Measurements from ENCODE around the gene RPL18A. TPM values are rescaled to one million over a fixed set of nuclear protein-coding genes. Genes with fewer than 3 reads are reported as not detected.
A peak's percentile ranks its signal among the peaks of the same experiment; 100 is the strongest.

Gene RPL18A
- total and polyA plus RNA-seq, 2 of the 13 experiments (the other 11 are each of a cell fraction or from before 2014, with no cell fraction given), result 1,471 to 2,004 TPM

DNA sequence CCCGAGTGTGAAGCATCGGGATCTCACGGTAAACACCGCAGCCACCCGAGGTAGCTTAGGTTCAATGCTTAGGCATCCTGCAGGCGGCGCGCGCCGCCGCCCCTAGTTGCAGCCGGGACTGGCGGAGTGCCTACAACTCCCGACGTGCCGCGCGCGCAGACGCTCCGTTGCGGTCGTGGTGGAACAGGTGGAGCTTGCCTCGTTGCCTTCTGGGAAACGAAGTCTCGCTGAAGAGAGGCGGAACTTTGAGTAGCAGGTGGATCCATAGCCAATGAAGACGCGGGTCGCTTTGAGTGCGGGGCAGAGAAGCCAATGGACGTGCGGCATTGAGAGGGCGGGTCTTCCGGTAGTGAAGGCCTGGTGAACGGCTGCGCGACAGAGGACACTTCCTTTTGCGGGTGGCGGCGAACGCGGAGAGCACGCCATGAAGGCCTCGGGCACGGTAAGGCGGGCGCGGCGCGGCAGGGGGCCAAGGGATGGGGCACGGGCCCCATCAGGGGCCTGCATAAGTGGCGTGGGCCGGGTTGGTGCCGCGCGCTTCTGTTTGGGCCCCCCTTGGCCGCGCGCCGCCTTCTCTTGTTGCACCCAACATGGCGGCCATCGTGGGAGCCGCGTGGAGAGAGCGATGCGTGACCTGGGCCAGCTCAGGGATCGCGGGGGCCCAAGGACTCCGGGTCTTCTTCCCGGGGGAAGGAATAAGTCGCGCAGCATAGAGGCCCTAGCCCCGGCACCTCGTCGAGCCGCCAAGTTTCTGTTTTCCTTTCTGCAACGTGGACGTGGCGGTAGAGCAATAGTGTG lies at the start of gene RPL18A (continued):
- TF ChIP-seq POGK (CRISPR knock-in tag; conservative IDR thresholded peaks at IDR 0.05), result peak; percentile 39; the same call in 1 of the 2 replicates
- TF ChIP-seq, protein P1, sequence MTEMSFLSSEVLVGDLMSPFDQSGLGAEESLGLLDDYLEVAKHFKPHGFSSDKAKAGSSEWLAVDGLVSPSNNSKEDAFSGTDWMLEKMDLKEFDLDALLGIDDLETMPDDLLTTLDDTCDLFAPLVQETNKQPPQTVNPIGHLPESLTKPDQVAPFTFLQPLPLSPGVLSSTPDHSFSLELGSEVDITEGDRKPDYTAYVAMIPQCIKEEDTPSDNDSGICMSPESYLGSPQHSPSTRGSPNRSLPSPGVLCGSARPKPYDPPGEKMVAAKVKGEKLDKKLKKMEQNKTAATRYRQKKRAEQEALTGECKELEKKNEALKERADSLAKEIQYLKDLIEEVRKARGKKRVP (CRISPR knock-in tag; IDR thresholded peaks at IDR 0.05), result 0 out of 4 replicates have a peak, but pooled peaks of 1 of the 2 experiments have one; percentile 33
- 0 out of 2 replicates have a peak, but pooled peaks have one; percentile 13 for TF ChIP-seq ZBTB4 (CRISPR knock-in tag; IDR thresholded peaks at IDR 0.05; ENCODE audit: borderline replicate concordance)
- TF ChIP-seq, protein P2, sequence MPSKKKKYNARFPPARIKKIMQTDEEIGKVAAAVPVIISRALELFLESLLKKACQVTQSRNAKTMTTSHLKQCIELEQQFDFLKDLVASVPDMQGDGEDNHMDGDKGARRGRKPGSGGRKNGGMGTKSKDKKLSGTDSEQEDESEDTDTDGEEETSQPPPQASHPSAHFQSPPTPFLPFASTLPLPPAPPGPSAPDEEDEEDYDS (CRISPR knock-in tag; IDR thresholded peaks at IDR 0.05), result peak; percentile 98
- peak; percentile 82; the same call in 1 of the 2 replicates for TF ChIP-seq KLF6 (CRISPR knock-in tag; IDR thresholded peaks at IDR 0.05)
- no peak for TF ChIP-seq HNRNPK (IDR thresholded peaks at IDR 0.05; ENCODE audit: low read depth, low read length, poor library complexity, severe bottlenecking)
- peak; percentile 89 for TF ChIP-seq IRF2 (CRISPR knock-in tag; IDR thresholded peaks at IDR 0.05)
- no peak for TF ChIP-seq ZNF710 (CRISPR knock-in tag; IDR thresholded peaks at IDR 0.05; ENCODE audit: borderline replicate concordance)
- TF ChIP-seq, protein P3, sequence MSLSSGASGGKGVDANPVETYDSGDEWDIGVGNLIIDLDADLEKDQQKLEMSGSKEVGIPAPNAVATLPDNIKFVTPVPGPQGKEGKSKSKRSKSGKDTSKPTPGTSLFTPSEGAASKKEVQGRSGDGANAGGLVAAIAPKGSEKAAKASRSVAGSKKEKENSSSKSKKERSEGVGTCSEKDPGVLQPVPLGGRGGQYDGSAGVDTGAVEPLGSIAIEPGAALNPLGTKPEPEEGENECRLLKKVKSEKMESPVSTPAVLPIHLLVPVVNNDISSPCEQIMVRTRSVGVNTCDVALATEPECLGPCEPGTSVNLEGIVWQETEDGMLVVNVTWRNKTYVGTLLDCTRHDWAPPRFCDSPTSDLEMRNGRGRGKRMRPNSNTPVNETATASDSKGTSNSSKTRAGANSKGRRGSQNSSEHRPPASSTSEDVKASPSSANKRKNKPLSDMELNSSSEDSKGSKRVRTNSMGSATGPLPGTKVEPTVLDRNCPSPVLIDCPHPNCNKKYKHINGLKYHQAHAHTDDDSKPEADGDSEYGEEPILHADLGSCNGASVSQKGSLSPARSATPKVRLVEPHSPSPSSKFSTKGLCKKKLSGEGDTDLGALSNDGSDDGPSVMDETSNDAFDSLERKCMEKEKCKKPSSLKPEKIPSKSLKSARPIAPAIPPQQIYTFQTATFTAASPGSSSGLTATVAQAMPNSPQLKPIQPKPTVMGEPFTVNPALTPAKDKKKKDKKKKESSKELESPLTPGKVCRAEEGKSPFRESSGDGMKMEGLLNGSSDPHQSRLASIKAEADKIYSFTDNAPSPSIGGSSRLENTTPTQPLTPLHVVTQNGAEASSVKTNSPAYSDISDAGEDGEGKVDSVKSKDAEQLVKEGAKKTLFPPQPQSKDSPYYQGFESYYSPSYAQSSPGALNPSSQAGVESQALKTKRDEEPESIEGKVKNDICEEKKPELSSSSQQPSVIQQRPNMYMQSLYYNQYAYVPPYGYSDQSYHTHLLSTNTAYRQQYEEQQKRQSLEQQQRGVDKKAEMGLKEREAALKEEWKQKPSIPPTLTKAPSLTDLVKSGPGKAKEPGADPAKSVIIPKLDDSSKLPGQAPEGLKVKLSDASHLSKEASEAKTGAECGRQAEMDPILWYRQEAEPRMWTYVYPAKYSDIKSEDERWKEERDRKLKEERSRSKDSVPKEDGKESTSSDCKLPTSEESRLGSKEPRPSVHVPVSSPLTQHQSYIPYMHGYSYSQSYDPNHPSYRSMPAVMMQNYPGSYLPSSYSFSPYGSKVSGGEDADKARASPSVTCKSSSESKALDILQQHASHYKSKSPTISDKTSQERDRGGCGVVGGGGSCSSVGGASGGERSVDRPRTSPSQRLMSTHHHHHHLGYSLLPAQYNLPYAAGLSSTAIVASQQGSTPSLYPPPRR (CRISPR knock-in tag; IDR thresholded peaks at IDR 0.05; ENCODE audit: borderline replicate concordance), result peak; percentile 14; the same call in 1 of the 2 replicates
- TF ChIP-seq ZC3H13 (CRISPR knock-in tag; IDR thresholded peaks at IDR 0.05), result no peak
- no peak for TF ChIP-seq ZNF672 (CRISPR knock-in tag; IDR thresholded peaks at IDR 0.05)

All from HepG2 (cell line).